Thymus (tissue), 11 donors: ENCODE results near the gene ATOH8. TPM values are rescaled to one million over a fixed set of nuclear protein-coding genes. Genes with fewer than 3 reads are reported as not detected.

Source experiments
- DNase-seq, 9 donors: peaks; one replicate each; pipeline ENCODE4 v3.0.0-alpha.2; 2013; ENCODE audit warnings: low spot score in 9 of 9, low read depth in 6 of 9, missing footprints in 1 of 9
- H3K27ac ChIP-seq, 2 donors: one replicate each; pipeline ENCODE4 v1.5.1; 2013; ENCODE audit warnings: control low read depth in 1 of 2, low read depth in 1 of 2, low read length in 1 of 2, mild to moderate bottlenecking in 1 of 2, moderate library complexity in 1 of 2
- H3K27me3 ChIP-seq, 2 donors: one replicate each; pipeline ENCODE4 v1.5.1; 2013; ENCODE audit warnings: low read length in 1 of 2; ENCODE audit not compliant: control insufficient read depth in 2 of 2, insufficient read depth in 1 of 2
- H3K36me3 ChIP-seq, 2 donors: one replicate each; pipeline ENCODE4 v1.5.1; 2013; ENCODE audit warnings: low read length in 1 of 2, mild to moderate bottlenecking in 1 of 2, moderate library complexity in 1 of 2; ENCODE audit not compliant: control insufficient read depth in 2 of 2, insufficient read depth in 2 of 2
- H3K4me1 ChIP-seq, 2 donors: one replicate each; pipeline ENCODE4 v1.5.1; 2013; ENCODE audit warnings: low read length in 2 of 2; ENCODE audit not compliant: control insufficient read depth in 2 of 2, insufficient read depth in 2 of 2
- H3K4me3 ChIP-seq, 2 donors: one replicate each; pipeline ENCODE4 v1.5.1; 2013; ENCODE audit warnings: low read length in 2 of 2, control low read depth in 1 of 2, mild to moderate bottlenecking in 1 of 2
- H3K9me3 ChIP-seq, 2 donors: one replicate each; pipeline ENCODE4 v1.5.1; 2013; ENCODE audit warnings: low read length in 1 of 2, mild to moderate bottlenecking in 1 of 2; ENCODE audit not compliant: control insufficient read depth in 2 of 2, insufficient read depth in 1 of 2
- WGBS: extraction: QIAGEN DNeasy Blood & Tissue Kit; methylation state at CpG from one replicate; pipeline ENCODE4 v1.1.7; 2013; 5-methylcytosine and 5-hydroxymethylcytosine counted together
- polyA plus RNA-seq: library from polyadenylated mRNA; stranded (reverse); fragments of 200-250 nt; gene quantifications from one replicate; pipeline ENCODE4 v1.2.3, GENCODE V29; 2013
- total RNA-seq: library from RNA; stranded (reverse); fragments of 120-200 nt; gene quantifications from one replicate; pipeline ENCODE4 v1.2.4, GENCODE V29; 2013
- donor health status: healthy.

Gene ATOH8
- total and polyA plus RNA-seq, 2 donors: 2.0 to 19.1 TPM

DNA sequence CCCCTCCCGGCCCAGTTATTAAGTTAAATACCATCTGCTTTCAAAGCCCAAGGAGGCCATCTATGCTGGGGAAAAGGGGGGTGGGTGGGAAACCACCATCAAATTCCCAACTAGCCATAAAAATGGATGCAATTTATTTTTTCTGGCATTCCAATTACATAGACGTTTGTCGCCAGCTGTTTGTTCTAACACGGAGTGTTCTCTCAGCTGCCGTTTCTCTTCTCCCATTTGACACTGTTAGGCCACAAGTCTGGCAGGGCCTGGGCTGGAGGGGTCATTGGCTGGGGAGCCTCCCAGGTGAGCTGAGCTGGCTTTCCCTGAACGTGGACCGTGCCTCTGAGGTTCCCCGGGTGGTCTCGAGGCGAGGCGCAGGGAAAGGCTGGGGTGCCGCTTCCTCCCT, 16.6 kb downstream of the ATOH8 start:
- no peak for DNase-seq
- WGBS: 95% methylated on average over 12 of the region's 12 CpGs
- Histone ChIP-seq H3K27me3 (peaks cover 6 to 66% of the 10 kb centered on the region in 2 donors), H3K4me3 (no peak overlapping the region), H3K9me3 (peaks cover 0 to 3% of the 10 kb centered on the region in 2 donors), H3K36me3 (no peaks in the 10 kb centered on the region), H3K4me1 (peaks cover 0 to 20% of the 10 kb centered on the region in 2 donors), H3K27ac (no peak overlapping the region)

DNA sequence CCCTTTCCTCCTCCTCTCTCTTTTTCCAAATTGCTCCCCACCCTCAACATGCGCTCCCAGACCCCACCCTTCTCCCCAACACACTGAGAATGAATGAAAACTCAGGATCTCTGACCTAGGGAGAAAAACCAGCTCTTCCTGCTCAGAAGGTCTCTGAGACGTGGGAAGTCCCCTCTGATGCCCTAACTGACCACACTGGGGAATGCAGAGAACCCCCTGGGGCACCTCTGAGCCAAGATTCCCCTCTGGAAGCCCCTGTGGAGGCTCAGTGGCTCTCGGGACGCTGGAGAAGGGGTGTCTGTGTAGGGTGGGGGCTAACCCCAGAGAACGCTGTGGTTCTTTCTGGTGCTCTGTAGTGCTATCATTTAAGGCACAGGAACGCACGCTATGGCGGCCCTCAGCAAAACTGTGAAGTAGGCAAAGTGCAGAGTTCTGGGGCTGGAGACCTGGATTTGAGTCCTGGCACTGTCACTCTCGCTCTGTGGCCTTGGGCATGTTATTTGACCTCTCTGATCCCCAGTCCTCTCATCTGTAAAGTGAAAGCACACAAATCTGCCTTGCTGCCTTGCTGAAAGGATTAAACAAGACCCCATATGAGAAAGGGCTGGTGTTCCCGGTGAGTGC, 17.1 kb downstream of the ATOH8 start:
- H3K36me3 ChIP-seq: no peaks in the 10 kb centered on the region
- no peaks in the 10 kb centered on the region for H3K9me3 ChIP-seq
- H3K4me3 ChIP-seq: no peak overlapping the region
- DNase-seq: no peak
- no peak overlapping the region for H3K27ac ChIP-seq
- H3K4me1 ChIP-seq: peaks cover 0 to 17% of the 10 kb centered on the region in 2 donors
- H3K27me3 ChIP-seq: peaks cover 5 to 61% of the 10 kb centered on the region in 2 donors
- 95% methylated on average over 10 of the region's 10 CpGs for WGBS

DNA sequence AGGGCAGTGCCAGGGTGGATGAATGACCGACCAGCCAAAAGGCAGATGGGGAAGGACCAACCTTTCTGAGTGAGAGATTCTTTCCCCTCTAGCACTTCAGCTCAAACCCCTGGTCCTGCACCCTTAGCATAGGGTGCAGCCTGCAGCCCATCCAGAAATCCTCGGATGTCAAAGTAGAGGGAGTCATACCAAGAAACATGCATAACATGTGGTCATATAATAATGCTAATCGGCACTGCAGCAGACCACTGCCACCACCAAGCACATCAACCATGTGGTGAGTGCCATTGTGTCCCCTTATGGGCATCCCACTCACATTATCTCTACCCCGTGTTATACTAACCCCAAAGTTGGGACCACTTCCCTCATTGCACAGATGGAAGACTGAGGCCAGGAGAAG, 17.7 kb downstream of the ATOH8 start:
- WGBS: 82% methylated on average over 4 of the region's 4 CpGs

DNA sequence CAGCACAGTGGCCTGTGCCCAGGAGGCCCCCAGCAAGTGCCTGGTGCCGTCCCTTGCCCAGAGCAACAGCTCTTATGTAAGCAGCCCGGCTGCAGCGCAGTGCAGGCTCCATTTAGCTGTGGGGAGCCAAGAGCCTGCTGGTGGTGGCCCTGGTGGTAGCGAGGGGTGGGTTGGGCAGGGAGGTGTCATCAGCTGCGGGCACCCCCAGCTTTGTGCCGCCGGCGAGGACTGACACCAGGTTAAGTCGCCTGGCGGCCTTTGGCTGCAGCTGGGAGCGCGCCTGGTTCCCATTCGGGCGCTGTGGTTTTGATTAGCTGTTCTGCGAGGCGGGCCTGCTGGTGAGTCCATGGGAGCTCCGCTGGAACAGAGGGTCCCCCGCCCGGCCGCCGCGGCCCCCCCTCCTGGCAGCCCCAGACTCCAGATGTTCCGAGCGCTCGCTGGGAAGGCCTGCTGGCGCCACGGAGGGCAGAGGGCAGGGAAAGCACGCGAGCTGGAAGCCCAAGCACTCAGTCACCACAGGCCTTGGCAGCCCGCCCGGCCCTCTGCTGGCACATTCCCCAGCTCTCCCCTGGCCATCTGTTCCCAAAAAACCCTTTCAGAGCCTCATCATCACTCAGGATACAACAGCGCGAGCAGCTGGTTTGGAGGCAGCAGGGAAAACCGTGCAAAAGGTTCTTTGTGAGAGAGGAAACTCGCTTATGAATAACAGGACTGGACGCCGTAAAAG, 18.4 kb downstream of the ATOH8 start:
- Histone ChIP-seq H3K36me3 (no peaks in the 10 kb centered on the region), H3K27me3 (peaks cover 5 to 49% of the 10 kb centered on the region in 2 donors), H3K27ac (peak overlapping the region in 1 of 2 donors; percentile 17), H3K4me1 (peaks cover 0 to 14% of the 10 kb centered on the region in 2 donors), H3K9me3 (no peaks in the 10 kb centered on the region), H3K4me3 (no peak overlapping the region)
- peak in 3 of 9 donors; percentile 21 to 34 (median 27) for DNase-seq
- WGBS: 32% methylated on average over 37 of the region's 37 CpGs

More for the DNA sequence above, 17.7 kb downstream of the ATOH8 start:
- H3K4me1 ChIP-seq: peaks cover 0 to 14% of the 10 kb centered on the region in 2 donors
- H3K4me3 ChIP-seq: no peak overlapping the region
- no peaks in the 10 kb centered on the region for H3K9me3 ChIP-seq
- no peak for DNase-seq
- peaks cover 5 to 55% of the 10 kb centered on the region in 2 donors for H3K27me3 ChIP-seq
- H3K27ac ChIP-seq: no peak overlapping the region
- H3K36me3 ChIP-seq: no peaks in the 10 kb centered on the region

DNA sequence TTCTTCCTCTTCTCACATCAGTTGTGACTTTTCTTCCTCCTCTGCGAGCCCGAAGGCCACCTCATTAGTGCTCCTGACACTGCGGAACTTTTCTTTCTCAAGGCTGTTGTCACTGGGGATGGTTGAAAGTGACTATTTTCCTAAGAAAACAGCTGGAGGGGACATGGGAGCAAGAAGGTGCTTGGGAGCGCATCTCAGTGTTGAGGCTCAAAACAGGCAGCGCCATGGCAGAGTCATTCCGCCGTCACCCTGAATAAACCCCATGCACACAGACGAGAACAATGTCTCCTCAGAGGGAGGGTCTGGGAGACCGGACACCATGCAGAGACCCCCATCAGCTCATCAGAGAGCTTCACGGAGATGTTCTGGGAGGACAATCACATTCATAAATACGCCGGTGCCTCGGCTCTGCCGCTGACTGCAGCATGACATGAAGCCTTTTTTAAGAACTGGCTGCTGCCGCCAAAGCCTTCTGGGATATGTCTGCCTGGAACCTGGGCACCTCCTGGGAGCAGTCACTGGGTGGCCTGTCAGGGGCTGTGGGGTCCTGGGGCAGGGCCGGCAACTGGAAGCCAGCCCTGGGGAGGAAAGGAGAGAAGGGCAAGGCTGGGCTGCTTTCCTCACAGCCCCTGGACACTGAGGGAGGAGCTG, 19.2 kb downstream of the ATOH8 start:
- H3K27me3 ChIP-seq: peaks cover 5 to 48% of the 10 kb centered on the region in 2 donors
- H3K36me3 ChIP-seq: no peaks in the 10 kb centered on the region
- H3K9me3 ChIP-seq: no peaks in the 10 kb centered on the region
- WGBS: 93% methylated on average over 16 of the region's 16 CpGs
- H3K4me3 ChIP-seq: no peak overlapping the region
- peaks cover 0 to 14% of the 10 kb centered on the region in 2 donors for H3K4me1 ChIP-seq
- peak overlapping the region in 1 of 2 donors; percentile 14 for H3K27ac ChIP-seq
- DNase-seq: no peak

DNA sequence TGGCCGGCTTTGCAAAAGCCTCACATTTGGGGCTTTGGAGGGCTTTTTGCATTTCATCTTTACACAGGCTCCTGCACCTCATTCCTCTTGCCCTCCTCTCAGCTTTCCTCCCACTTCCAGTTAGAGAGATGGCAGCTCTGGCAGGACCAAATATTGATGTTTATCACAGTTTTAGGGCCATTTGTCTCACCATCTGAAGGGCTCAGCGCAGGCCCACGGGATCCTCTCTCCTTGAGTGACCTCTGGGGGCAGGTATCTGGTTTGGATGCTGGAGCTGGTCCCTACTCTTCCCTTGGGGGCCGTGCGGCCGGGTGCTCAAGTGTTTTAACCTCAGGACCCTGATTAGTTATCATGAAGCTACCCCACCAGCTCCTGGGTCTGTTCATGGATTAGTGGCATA, 19.9 kb downstream of the ATOH8 start:
- H3K27ac ChIP-seq: no peak overlapping the region
- no peaks in the 10 kb centered on the region for H3K9me3 ChIP-seq
- H3K27me3 ChIP-seq: peaks cover 5 to 48% of the 10 kb centered on the region in 2 donors
- no peak for DNase-seq
- H3K4me3 ChIP-seq: no peak overlapping the region
- peaks cover 0 to 9% of the 10 kb centered on the region in 2 donors for H3K4me1 ChIP-seq
- WGBS: 95% methylated on average over 6 of the region's 6 CpGs
- H3K36me3 ChIP-seq: no peaks in the 10 kb centered on the region

DNA sequence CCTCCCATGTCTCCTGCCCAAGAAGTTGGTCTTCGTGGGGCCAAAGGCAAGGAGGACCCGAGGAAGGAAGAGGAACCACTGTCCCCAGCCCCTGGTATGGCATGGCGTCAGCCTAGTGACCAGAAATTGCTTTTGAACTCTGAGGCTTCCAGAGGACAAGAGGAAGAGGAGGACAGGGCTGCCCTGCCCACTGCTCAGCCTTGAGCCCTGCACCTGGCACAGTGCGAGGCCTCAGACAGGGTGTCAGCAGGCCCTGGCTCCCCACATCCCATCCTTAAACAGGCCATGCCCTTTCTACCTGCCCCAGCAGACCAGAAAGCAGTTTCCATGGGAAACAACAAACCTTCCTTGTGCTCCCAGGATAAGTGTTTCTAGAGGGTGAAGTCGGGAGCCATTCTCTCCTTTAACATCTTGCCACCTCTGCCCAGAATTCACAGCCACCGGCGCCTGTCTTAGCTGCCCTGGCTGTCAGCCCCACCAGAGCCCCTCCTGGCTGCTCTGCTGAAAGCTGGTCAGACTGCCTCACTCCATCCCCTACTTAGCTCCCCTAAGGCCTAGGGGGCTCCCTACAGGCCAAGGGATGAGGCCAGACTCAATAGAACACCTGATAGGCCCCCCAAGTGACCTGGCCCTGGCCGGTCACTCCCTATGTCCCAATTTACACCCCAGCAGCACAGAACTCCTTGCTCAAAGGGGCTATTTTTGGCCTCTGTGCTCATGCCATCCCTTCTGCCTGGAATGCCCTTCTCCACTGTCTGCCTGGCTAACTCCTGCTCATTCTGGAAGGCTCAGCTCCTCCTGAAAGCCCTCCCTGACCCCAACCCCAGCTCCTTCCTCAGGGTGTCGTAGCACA, 20.6 kb downstream of the ATOH8 start:
- 93% methylated on average over 9 of the region's 9 CpGs for WGBS
- H3K4me1 ChIP-seq: peaks cover 0 to 8% of the 10 kb centered on the region in 2 donors
- no peak overlapping the region for H3K27ac ChIP-seq
- peaks cover 5 to 48% of the 10 kb centered on the region in 2 donors for H3K27me3 ChIP-seq
- no peak overlapping the region for H3K4me3 ChIP-seq
- no peaks in the 10 kb centered on the region for H3K36me3 ChIP-seq
- H3K9me3 ChIP-seq: no peaks in the 10 kb centered on the region
- DNase-seq: no peak

DNA sequence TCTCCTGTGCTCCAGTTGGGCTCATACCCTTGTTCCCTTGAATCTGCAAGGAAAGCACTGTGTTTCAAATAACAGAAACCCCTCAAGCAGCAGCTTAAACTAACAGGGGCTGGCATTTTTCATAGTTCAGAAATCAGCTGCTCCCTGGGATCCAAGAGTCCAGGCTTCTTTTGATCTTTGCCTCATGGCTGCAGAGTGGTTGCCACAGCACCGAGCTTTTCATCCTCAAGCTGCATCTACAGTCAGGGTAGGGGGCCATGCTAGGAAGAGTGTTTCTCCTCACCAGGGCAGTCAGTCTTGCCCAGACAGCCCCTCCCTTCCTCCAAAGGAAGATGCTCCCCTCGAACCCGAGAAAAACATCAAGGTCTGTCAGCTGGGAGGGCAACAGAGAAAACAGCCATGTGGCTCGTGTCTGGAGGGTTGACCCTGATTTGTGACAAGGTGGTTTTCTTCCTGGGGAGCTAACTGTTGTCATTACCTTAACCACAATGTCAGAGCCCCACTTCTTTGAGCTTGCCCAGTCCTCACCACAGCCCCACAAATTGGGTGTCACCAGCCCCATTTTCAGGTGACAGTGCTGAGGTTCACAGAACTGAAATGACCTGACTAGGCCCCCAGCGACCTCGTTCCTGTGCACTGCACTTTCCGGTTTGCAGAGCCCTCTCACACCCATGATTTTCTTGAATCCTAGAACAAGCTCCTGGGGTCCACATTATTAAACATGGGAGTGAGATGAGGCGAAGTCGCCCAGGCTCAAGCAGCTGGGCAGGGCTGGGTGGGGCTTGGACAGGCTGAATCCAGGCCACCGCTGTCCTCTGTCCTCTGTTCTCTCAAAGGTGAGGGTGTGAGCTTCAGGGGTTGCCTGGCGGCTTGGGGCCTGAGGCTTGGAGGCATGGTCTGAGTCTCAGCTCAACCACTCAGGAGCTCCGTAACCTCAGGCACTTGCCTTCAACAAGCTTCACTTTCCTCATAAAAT, 21.9 kb downstream of the ATOH8 start:
- 95% methylated on average over 12 of the region's 12 CpGs for WGBS
- H3K36me3 ChIP-seq: no peaks in the 10 kb centered on the region

More for the DNA sequence above, 21.9 kb downstream of the ATOH8 start:
- no peaks in the 10 kb centered on the region for H3K9me3 ChIP-seq
- no peak for DNase-seq
- peaks cover 0 to 2% of the 10 kb centered on the region in 2 donors for H3K4me1 ChIP-seq
- H3K4me3 ChIP-seq: no peak overlapping the region
- peaks cover 5 to 39% of the 10 kb centered on the region in 2 donors for H3K27me3 ChIP-seq
- no peak overlapping the region for H3K27ac ChIP-seq
